Measurements from ENCODE around the gene PPP4R3C. TPM values are rescaled to one million over a fixed set of nuclear protein-coding genes. Genes with fewer than 3 reads are reported as not detected.
"Not testable (repeated sequence)": the region's sequence is repeated elsewhere in the genome, so short reads cannot be mapped to it uniquely, and the experiment has no call there.

Gene PPP4R3C
- total RNA-seq, 1 donor from 2014 or later = not detected

- Mint-ChIP-seq H3K36me3 (ENCODE audit: low read depth, unreplicated experiment) (no peaks in the 10 kb centered on the region), H3K4me3 (ENCODE audit: unreplicated experiment) (no peak overlapping the region), H3K27me3 (ENCODE audit: unreplicated experiment) (no peaks in the 10 kb centered on the region), H3K27ac (ENCODE audit: unreplicated experiment) (no peak overlapping the region), H3K4me1 (ENCODE audit: unreplicated experiment) (peaks cover 2% of the 10 kb centered on the region), H3K9me3 (ENCODE audit: unreplicated experiment) (no peaks in the 10 kb centered on the region)
- no peak for TF ChIP-seq CTCF (IDR thresholded peaks at IDR 0.05; ENCODE audit: unreplicated experiment)
- DNase-seq (ENCODE audit: low spot score) = no peak
Measured at GRCh38 chrX:27451324-27451723, 11.8 kb downstream of the PPP4R3C start.

- no peaks in the 10 kb centered on the region for H3K27me3 Mint-ChIP-seq (ENCODE audit: unreplicated experiment)
- no peak for TF ChIP-seq CTCF (IDR thresholded peaks at IDR 0.05; ENCODE audit: unreplicated experiment)
- H3K27ac Mint-ChIP-seq (ENCODE audit: unreplicated experiment) = no peak overlapping the region
- no peak overlapping the region for H3K4me3 Mint-ChIP-seq (ENCODE audit: unreplicated experiment)
- H3K9me3 Mint-ChIP-seq (ENCODE audit: unreplicated experiment) = no peaks in the 10 kb centered on the region
- no peak for DNase-seq (ENCODE audit: low spot score)
- no peaks in the 10 kb centered on the region for H3K36me3 Mint-ChIP-seq (ENCODE audit: low read depth, unreplicated experiment)
- peaks cover 6% of the 10 kb centered on the region for H3K4me1 Mint-ChIP-seq (ENCODE audit: unreplicated experiment)
Measured at GRCh38 chrX:27446423-27446822, 16.7 kb downstream of the PPP4R3C start.

- peaks cover 10% of the 10 kb centered on the region for H3K4me1 Mint-ChIP-seq (ENCODE audit: unreplicated experiment)
- no peak overlapping the region for H3K4me3 Mint-ChIP-seq (ENCODE audit: unreplicated experiment)
- H3K9me3 Mint-ChIP-seq (ENCODE audit: unreplicated experiment) = no peaks in the 10 kb centered on the region
- H3K36me3 Mint-ChIP-seq (ENCODE audit: low read depth, unreplicated experiment) = no peaks in the 10 kb centered on the region
- DNase-seq (ENCODE audit: low spot score) = no peak
- no peaks in the 10 kb centered on the region for H3K27me3 Mint-ChIP-seq (ENCODE audit: unreplicated experiment)
- no peak overlapping the region for H3K27ac Mint-ChIP-seq (ENCODE audit: unreplicated experiment)
- TF ChIP-seq CTCF (IDR thresholded peaks at IDR 0.05; ENCODE audit: unreplicated experiment) = no peak
Measured at GRCh38 chrX:27445438-27445837, 17.7 kb downstream of the PPP4R3C start.

- H3K36me3 Mint-ChIP-seq (ENCODE audit: low read depth, unreplicated experiment) = no peaks in the 10 kb centered on the region
- H3K4me3 Mint-ChIP-seq (ENCODE audit: unreplicated experiment) = no peak overlapping the region
- DNase-seq (ENCODE audit: low spot score) = no peak
- H3K27me3 Mint-ChIP-seq (ENCODE audit: unreplicated experiment) = no peaks in the 10 kb centered on the region
- H3K27ac Mint-ChIP-seq (ENCODE audit: unreplicated experiment) = no peak overlapping the region
- TF ChIP-seq CTCF (IDR thresholded peaks at IDR 0.05; ENCODE audit: unreplicated experiment) = no peak
- H3K9me3 Mint-ChIP-seq (ENCODE audit: unreplicated experiment) = no peaks in the 10 kb centered on the region
- peaks cover 14% of the 10 kb centered on the region for H3K4me1 Mint-ChIP-seq (ENCODE audit: unreplicated experiment)
Measured at GRCh38 chrX:27444093-27444908, 18.8 kb downstream of the PPP4R3C start.

GRCh38 chrX:27442392-27442791, 20.7 kb downstream of the PPP4R3C start:
- not testable (repeated sequence) for H3K9me3 Mint-ChIP-seq (ENCODE audit: unreplicated experiment); DNase-seq (ENCODE audit: low spot score); H3K4me3 Mint-ChIP-seq (ENCODE audit: unreplicated experiment); H3K27me3 Mint-ChIP-seq (ENCODE audit: unreplicated experiment); H3K36me3 Mint-ChIP-seq (ENCODE audit: low read depth, unreplicated experiment); H3K27ac Mint-ChIP-seq (ENCODE audit: unreplicated experiment)
- H3K4me1 Mint-ChIP-seq (ENCODE audit: unreplicated experiment) = peaks cover 28% of the 10 kb centered on the region

Measured in endothelial cell (in vitro differentiated cells).